T-helper 2 cell treated with Interferon-gamma antibody and Interleukin-4, amounts not matched to agents 100 ng/mL and 5 ng/mL, for 36 hours (primary cell): ENCODE data around the gene ZBTB26. TPM values are rescaled to one million over a fixed set of nuclear protein-coding genes. Genes with fewer than 3 reads are reported as not detected.

Experiments
- intact Hi-C: fragments of 100-400 bp; cut with micrococcal nuclease; formaldehyde crosslinking; loops from one replicate; pipeline ENCODE4 v1.15.1; 2023
- total RNA-seq: library from RNA; stranded (reverse); gene quantifications from 2 replicates; pipeline ENCODE4 v1.2.3, GENCODE V29; 2022

The ZBTB26 gene
- 6.8 and 7.2 TPM in 2 replicates for total RNA-seq

- intact Hi-C loops: loop anchor here (1.0 to 2.0 kb wide), 3 partner anchors 9 to 26 kb away; partner anchors contain the start of genes RC3H2 and ZBTB6
Measured at GRCh38 chr9:122931226-122932121, at the start of gene ZBTB26. Gene ZBTB26, minus strand, starts transcription at chr9:122931512. Its CDS starts 11,578 bp downstream, at chr9:122919934.

- intact Hi-C loops: no loop called here
Measured at GRCh38 chr9:122978601-122979000, 47.3 kb upstream of the ZBTB26 start.

GRCh38 chr9:122975196-122975595, 43.9 kb upstream of the ZBTB26 start:
- intact Hi-C loops: no loop called here

- intact Hi-C loops: no loop called here
Measured at GRCh38 chr9:122961139-122961538, 29.8 kb upstream of the ZBTB26 start.

GRCh38 chr9:122955961-122956360, 24.6 kb upstream of the ZBTB26 start:
- intact Hi-C loops: no loop called here

GRCh38 chr9:122954253-122954691, 23.0 kb upstream of the ZBTB26 start:
- intact Hi-C loops: no loop called here

- intact Hi-C loops: no loop called here
Measured at GRCh38 chr9:122951056-122951455, 19.7 kb upstream of the ZBTB26 start.

GRCh38 chr9:122950263-122950662, 19.0 kb upstream of the ZBTB26 start:
- intact Hi-C loops: no loop called here

GRCh38 chr9:122949696-122950095, 18.4 kb upstream of the ZBTB26 start:
- intact Hi-C loops: loop anchor here (10.0 kb wide), 1 partner anchor 375 kb away; no protein-coding TSS in a partner anchor

GRCh38 chr9:122948313-122948712, 17.0 kb upstream of the ZBTB26 start:
- intact Hi-C loops: loop anchor here (10.0 kb wide), 1 partner anchor 376 kb away; no protein-coding TSS in a partner anchor

- intact Hi-C loops: loop anchor here (10.0 kb wide), 1 partner anchor 378 kb away; no protein-coding TSS in a partner anchor
Measured at GRCh38 chr9:122946461-122947005, 15.2 kb upstream of the ZBTB26 start.

- intact Hi-C loops: loop anchor here (10.0 kb wide), 1 partner anchor 380 kb away; no protein-coding TSS in a partner anchor
Measured at GRCh38 chr9:122944960-122945888, 13.9 kb upstream of the ZBTB26 start.

- intact Hi-C loops: loop anchor here (1.0 to 10.0 kb wide), 4 partner anchors 28 to 383 kb away; partner anchors contain the start of genes PDCL, STRBP and ZBTB6
Measured at GRCh38 chr9:122941582-122942234, 10.4 kb upstream of the ZBTB26 start.

- intact Hi-C loops: loop anchor here (1.0 to 10.0 kb wide), 6 partner anchors 10 to 384 kb away; partner anchors contain the start of genes PDCL, RC3H2, STRBP and ZBTB26
Measured at GRCh38 chr9:122940749-122941581, 9.7 kb upstream of the ZBTB26 start, which contains the start of gene RABGAP1. Gene RABGAP1, plus strand, starts transcription at chr9:122941020. Its CDS starts 16,040 bp downstream, at chr9:122957060.

GRCh38 chr9:122940454-122940748, 9.1 kb upstream of the ZBTB26 start:
- intact Hi-C loops: loop anchor here (1.0 to 10.0 kb wide), 4 partner anchors 9 to 384 kb away; partner anchors contain the start of genes PDCL, RC3H2 and ZBTB26

GRCh38 chr9:122939601-122940000, 8.3 kb upstream of the ZBTB26 start:
- intact Hi-C loops: no loop called here

GRCh38 chr9:122936883-122937282, 5.6 kb upstream of the ZBTB26 start:
- intact Hi-C loops: no loop called here

GRCh38 chr9:122936464-122936863, 5.2 kb upstream of the ZBTB26 start:
- intact Hi-C loops: no loop called here

- intact Hi-C loops: loop anchor here (1.0 to 2.0 kb wide), 3 partner anchors 10 to 25 kb away; partner anchors contain the start of genes RC3H2 and ZBTB6
Measured at GRCh38 chr9:122930541-122931225, 629 bp downstream of the ZBTB26 start.
